Measurements from ENCODE around the gene HIRA. TPM values are rescaled to one million over a fixed set of nuclear protein-coding genes. Genes with fewer than 3 reads are reported as not detected.
A peak's percentile ranks its signal among the peaks of the same experiment; 100 is the strongest.

The HIRA gene
- 10 to 100 TPM; 22.3 to 31.7 (median 26.6) TPM for total RNA-seq
- 10 to 100 TPM in 1 of 3 donors, 1 to 10 TPM in 2; 8.9 to 12.2 (median 8.9) TPM for polyA plus RNA-seq
- long read RNA-seq, donor 1, result 0 reads
- long read RNA-seq, donor 2, result 0 reads

- WGBS, 5 donors, result 0 to 1% (median 0%) methylated on average over 19 to 66 of the region's 66 CpGs
- Histone ChIP-seq H3K27me3 (replicated peaks in 1 of 7) (no peaks in the 10 kb centered on the region), H3K36me3 (peaks cover 0 to 27% (median 21%) of the 10 kb centered on the region in 6 donors), H3K4me1 (peaks cover 21 to 80% (median 67%) of the 10 kb centered on the region in 6 donors), H3K4me3 (peak within 1 kb of the TSS; percentile 84 to 98 (median 96)), H3K27ac (peak within 1 kb of the TSS; percentile 95 to 99 (median 98)), H3K9me3 (no peaks in the 10 kb centered on the region)
- peak; percentile 96 for DNase-seq
- intact Hi-C loops (cut with DNase I; ENCODE audit: low total_unique reads), result no loop called here
- peak in 1 of 3 donors; percentile 79 for TF ChIP-seq POLR2AphosphoS5 (IDR thresholded peaks at IDR 0.05)
- TF ChIP-seq CTCF (IDR thresholded peaks at IDR 0.05 in 8 of 11, conservative IDR thresholded peaks at IDR 0.05 in 3 of 11), result no peak
These were observed at the start of gene HIRA for GRCh38 chr22:19431649-19432132. Gene HIRA, minus strand, starts transcription at chr22:19431733. Its CDS starts 257 bp downstream, at chr22:19431476.

GRCh38 chr22:19480789-19481188, 49.3 kb upstream of the HIRA start:
- DNase-seq, result no peak
- Histone ChIP-seq H3K36me3 (peaks cover 0 to 24% (median 0%) of the 10 kb centered on the region in 6 donors), H3K4me1 (peaks cover 14 to 43% (median 36%) of the 10 kb centered on the region in 6 donors), H3K27me3 (replicated peaks in 1 of 7) (no peaks in the 10 kb centered on the region), H3K27ac (no peak overlapping the region), H3K4me3 (no peak overlapping the region), H3K9me3 (no peaks in the 10 kb centered on the region)
- 70 to 78% (median 72%) methylated on average over 10 of the region's 10 CpGs for WGBS, 5 donors
- intact Hi-C loops (cut with DNase I; ENCODE audit: low total_unique reads), result no loop called here
- TF ChIP-seq POLR2AphosphoS5 (IDR thresholded peaks at IDR 0.05) (no peak), CTCF (IDR thresholded peaks at IDR 0.05 in 8 of 11, conservative IDR thresholded peaks at IDR 0.05 in 3 of 11) (no peak), POLR2A (IDR thresholded peaks at IDR 0.05) (no peak)

- H3K9me3 ChIP-seq, result no peaks in the 10 kb centered on the region
- H3K36me3 ChIP-seq, result peaks cover 0 to 26% (median 2%) of the 10 kb centered on the region in 6 donors
- TF ChIP-seq POLR2AphosphoS5 (IDR thresholded peaks at IDR 0.05) (no peak), POLR2A (IDR thresholded peaks at IDR 0.05) (no peak)
- H3K4me3 ChIP-seq, result peak overlapping the region; percentile 33 to 99 (median 94)
- peak overlapping the region in 4 of 8 donors; percentile 97 to 99 (median 98) for H3K27ac ChIP-seq
- no peaks in the 10 kb centered on the region for H3K27me3 ChIP-seq (replicated peaks in 1 of 7)
- intact Hi-C loops (cut with DNase I; ENCODE audit: low total_unique reads), result no loop called here
- peaks cover 14 to 50% (median 41%) of the 10 kb centered on the region in 6 donors for H3K4me1 ChIP-seq
- WGBS, 5 donors, result 0 to 3% (median 1%) methylated on average over 13 to 15 of the region's 15 CpGs
- DNase-seq, result no peak
These were observed 48.6 kb upstream of the HIRA start for GRCh38 chr22:19480173-19480568.

GRCh38 chr22:19479355-19480172, 48.0 kb upstream of the HIRA start, which contains the start of gene CDC45:
Gene CDC45, plus strand, starts transcription at chr22:19479920. Its CDS starts 49 bp downstream, at chr22:19479969.
- TF ChIP-seq CTCF (IDR thresholded peaks at IDR 0.05 in 8 of 11, conservative IDR thresholded peaks at IDR 0.05 in 3 of 11) (peak in 2 of 11 experiments; percentile 10 to 32), POLR2A (IDR thresholded peaks at IDR 0.05) (peak in 1 of 3 donors; percentile 13), POLR2AphosphoS5 (IDR thresholded peaks at IDR 0.05) (peak; percentile 16 to 49 (median 28))
- Histone ChIP-seq H3K9me3 (no peaks in the 10 kb centered on the region), H3K27me3 (replicated peaks in 1 of 7) (no peaks in the 10 kb centered on the region), H3K27ac (peak within 1 kb of the TSS; percentile 97 to 99 (median 99)), H3K36me3 (peaks cover 0 to 32% (median 8%) of the 10 kb centered on the region in 6 donors), H3K4me3 (peak within 1 kb of the TSS; percentile 87 to 99 (median 97)), H3K4me1 (peaks cover 14 to 56% (median 42%) of the 10 kb centered on the region in 6 donors)
- intact Hi-C loops (cut with DNase I; ENCODE audit: low total_unique reads), result loop anchor here (10.0 kb wide), 1 partner anchor 335 kb away; the partner anchor contains the start of gene ESS2
- DNase-seq, result peak; percentile 97
- 0% methylated on average over 34 to 50 of the region's 50 CpGs for WGBS, 5 donors
